ENCODE results near the gene FBXO21.

DNA sequence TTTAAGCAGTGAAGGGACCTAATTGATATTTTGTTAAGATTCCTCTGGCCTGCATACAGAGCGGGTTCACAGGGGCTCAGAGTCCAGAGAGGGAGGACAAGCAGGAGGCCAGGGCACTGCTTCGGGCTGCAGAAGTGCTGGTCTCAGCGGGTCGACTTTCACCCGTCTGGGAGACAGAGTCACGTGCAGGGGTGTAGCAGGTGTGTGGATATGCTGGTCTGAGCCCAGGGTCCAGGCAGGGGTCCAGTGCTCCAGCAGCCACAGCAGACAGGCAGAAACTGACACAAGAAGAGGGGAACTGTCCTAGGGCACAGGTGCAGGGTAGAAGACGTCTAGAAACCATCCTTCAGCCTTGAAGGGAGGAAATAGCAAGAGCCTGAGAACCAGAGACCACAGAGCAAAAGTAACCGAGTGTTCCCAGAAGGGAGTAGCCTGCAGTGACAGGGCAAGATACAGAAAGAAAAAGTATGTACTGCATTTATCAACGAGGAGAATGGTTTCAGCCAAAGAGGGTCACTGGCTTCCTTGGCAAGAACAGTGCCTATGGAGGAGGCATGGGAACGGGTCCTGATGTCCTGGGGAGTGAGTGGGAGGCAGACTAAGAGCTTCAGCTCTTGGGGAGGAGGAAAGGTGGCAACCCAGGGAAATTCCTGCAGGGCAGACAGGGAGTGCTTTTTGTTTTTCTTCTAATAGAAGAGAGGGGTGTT is 28.7 kb downstream of the FBXO21 start:
- TF ChIP-seq CBX5 (CRISPR knock-in tag; IDR thresholded peaks at IDR 0.05; ENCODE audit: borderline replicate concordance) (no peak), ZNF101 (CRISPR knock-in tag; IDR thresholded peaks at IDR 0.05; ENCODE audit: borderline replicate concordance, low read depth) (no peak), CTCF (CRISPR knock-in tag; IDR thresholded peaks at IDR 0.05) (no peak), POLR2AphosphoS5 (IDR thresholded peaks at IDR 0.05; ENCODE audit: low read depth, low read length) (no peak), HMGXB4 (CRISPR knock-in tag; IDR thresholded peaks at IDR 0.05; ENCODE audit: borderline replicate concordance in 1 of 2, low read depth in 1 of 2) (no peak), STAT6 (CRISPR knock-in tag; IDR thresholded peaks at IDR 0.05; ENCODE audit: borderline replicate concordance) (no peak), FLYWCH1 (CRISPR knock-in tag; IDR thresholded peaks at IDR 0.05) (no peak), SNAPC4 (CRISPR knock-in tag; IDR thresholded peaks at IDR 0.05) (no peak), ZNF724P (CRISPR knock-in tag; IDR thresholded peaks at IDR 0.05; ENCODE audit: borderline replicate concordance) (no peak)
- TF ChIP-seq, protein P1, sequence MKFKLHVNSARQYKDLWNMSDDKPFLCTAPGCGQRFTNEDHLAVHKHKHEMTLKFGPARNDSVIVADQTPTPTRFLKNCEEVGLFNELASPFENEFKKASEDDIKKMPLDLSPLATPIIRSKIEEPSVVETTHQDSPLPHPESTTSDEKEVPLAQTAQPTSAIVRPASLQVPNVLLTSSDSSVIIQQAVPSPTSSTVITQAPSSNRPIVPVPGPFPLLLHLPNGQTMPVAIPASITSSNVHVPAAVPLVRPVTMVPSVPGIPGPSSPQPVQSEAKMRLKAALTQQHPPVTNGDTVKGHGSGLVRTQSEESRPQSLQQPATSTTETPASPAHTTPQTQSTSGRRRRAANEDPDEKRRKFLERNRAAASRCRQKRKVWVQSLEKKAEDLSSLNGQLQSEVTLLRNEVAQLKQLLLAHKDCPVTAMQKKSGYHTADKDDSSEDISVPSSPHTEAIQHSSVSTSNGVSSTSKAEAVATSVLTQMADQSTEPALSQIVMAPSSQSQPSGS (CRISPR knock-in tag; IDR thresholded peaks at IDR 0.05): no peak
- TF ChIP-seq, protein P2, sequence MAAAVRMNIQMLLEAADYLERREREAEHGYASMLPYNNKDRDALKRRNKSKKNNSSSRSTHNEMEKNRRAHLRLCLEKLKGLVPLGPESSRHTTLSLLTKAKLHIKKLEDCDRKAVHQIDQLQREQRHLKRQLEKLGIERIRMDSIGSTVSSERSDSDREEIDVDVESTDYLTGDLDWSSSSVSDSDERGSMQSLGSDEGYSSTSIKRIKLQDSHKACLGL (CRISPR knock-in tag; IDR thresholded peaks at IDR 0.05): no peak

Data from HepG2 (cell line).